ENCODE data around the gene PLA1A. TPM values are rescaled to one million over a fixed set of nuclear protein-coding genes. Genes with fewer than 3 reads are reported as not detected.

The PLA1A gene
- total and polyA plus RNA-seq, 10 of the 15 experiments (the other 5 are each of a cell fraction or from before 2014, with no cell fraction given) = 2.9 to 106 (median 4.8) TPM

DNA sequence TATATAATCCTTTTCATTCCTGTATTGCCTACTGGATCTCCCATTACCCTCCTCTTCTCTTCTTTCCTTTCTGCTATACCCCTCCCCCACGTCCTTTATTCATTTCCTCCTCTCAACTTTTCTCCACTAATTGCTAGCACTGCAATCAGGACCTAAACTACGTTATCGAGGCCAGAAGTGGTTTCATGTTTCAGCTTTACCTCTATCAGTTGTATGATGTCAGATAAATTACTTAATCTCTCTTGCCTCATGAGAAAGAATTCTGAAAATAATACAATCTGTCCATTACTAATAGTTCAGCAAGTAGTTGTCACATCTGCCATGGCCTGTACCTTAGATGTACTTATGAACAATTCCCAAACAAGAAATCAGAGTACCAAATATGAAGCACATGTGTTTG, 52.1 kb downstream of the PLA1A start (continued):
- TF ChIP-seq ETV6 (conservative IDR thresholded peaks at IDR 0.05 in 1 of 2, IDR thresholded peaks at IDR 0.05 in 1 of 2; ENCODE audit: borderline replicate concordance in 1 of 2, low read depth in 1 of 2) (no peak), TBL1XR1 (IDR thresholded peaks at IDR 0.05; ENCODE audit: low read depth, low read length) (no peak), SREBF2 (IDR thresholded peaks at IDR 0.05; ENCODE audit: low read length) (no peak), CBFB (IDR thresholded peaks at IDR 0.05; ENCODE audit: low read depth) (no peak), MLLT1 (IDR thresholded peaks at IDR 0.05) (no peak), CEBPB (IDR thresholded peaks at IDR 0.05; ENCODE audit: borderline replicate concordance in 1 of 2, low read depth in 2 of 2, low read length in 2 of 2) (no peak), ZNF207 (IDR thresholded peaks at IDR 0.05; ENCODE audit: borderline replicate concordance) (no peak), CREB1 (IDR thresholded peaks at IDR 0.05; ENCODE audit: low read depth) (no peak)
- TF ChIP-seq, protein P1, sequence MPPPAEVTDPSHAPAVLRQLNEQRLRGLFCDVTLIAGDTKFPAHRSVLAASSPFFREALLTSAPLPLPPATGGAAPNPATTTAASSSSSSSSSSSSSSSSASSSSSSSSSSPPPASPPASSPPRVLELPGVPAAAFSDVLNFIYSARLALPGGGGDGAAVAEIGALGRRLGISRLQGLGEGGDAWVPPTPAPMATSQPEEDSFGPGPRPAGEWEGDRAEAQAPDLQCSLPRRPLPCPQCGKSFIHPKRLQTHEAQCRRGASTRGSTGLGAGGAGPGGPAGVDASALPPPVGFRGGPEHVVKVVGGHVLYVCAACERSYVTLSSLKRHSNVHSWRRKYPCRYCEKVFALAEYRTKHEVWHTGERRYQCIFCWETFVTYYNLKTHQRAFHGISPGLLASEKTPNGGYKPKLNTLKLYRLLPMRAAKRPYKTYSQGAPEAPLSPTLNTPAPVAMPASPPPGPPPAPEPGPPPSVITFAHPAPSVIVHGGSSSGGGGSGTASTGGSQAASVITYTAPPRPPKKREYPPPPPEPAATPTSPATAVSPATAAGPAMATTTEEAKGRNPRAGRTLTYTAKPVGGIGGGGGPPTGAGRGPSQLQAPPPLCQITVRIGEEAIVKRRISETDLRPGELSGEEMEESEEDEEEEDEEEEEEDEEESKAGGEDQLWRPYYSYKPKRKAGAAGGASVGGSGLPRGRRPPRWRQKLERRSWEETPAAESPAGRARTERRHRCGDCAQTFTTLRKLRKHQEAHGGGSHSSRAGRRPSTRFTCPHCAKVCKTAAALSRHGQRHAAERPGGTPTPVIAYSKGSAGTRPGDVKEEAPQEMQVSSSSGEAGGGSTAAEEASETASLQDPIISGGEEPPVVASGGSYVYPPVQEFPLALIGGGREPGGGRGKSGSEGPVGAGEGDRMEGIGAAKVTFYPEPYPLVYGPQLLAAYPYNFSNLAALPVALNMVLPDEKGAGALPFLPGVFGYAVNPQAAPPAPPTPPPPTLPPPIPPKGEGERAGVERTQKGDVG (CRISPR knock-in tag; IDR thresholded peaks at IDR 0.05) = no peak

Data from GM12878 (cell line).